Measurements from ENCODE around the gene ARHGAP42.

DNA sequence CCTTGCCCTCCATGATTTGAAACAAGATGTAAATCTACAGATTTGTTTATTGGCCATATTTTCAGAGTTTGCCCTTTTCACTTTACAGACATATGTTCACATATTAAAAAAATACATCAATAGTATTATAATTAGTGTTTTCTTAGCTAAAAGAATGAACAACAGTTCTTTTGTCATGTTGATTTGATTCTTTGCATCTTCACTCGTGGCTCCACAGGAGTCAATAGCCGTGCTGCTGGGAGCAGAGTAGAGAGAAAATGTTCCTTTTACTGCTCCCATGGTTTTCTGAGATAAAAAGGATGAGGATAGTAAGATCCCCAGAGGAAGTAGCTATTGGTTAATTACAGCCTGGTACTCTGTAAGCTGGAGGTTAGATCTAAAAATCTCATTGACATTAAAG, 291.4 kb downstream of the ARHGAP42 start:
- TF ChIP-seq, protein P1, sequence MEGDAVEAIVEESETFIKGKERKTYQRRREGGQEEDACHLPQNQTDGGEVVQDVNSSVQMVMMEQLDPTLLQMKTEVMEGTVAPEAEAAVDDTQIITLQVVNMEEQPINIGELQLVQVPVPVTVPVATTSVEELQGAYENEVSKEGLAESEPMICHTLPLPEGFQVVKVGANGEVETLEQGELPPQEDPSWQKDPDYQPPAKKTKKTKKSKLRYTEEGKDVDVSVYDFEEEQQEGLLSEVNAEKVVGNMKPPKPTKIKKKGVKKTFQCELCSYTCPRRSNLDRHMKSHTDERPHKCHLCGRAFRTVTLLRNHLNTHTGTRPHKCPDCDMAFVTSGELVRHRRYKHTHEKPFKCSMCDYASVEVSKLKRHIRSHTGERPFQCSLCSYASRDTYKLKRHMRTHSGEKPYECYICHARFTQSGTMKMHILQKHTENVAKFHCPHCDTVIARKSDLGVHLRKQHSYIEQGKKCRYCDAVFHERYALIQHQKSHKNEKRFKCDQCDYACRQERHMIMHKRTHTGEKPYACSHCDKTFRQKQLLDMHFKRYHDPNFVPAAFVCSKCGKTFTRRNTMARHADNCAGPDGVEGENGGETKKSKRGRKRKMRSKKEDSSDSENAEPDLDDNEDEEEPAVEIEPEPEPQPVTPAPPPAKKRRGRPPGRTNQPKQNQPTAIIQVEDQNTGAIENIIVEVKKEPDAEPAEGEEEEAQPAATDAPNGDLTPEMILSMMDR (conservative IDR thresholded peaks at IDR 0.05; ENCODE audit: low read depth, low read length): no peak
- no peak for TF ChIP-seq EZH2 (IDR thresholded peaks at IDR 0.05; ENCODE audit: borderline replicate concordance, low read depth, low read length, poor library complexity, severe bottlenecking)

Measured in A673 (cell line).